ENCODE data around the gene POLR3C. TPM values are rescaled to one million over a fixed set of nuclear protein-coding genes. Genes with fewer than 3 reads are reported as not detected.
A peak's percentile ranks its signal among the peaks of the same experiment; 100 is the strongest.
"Not testable (repeated sequence)": the region's sequence is repeated elsewhere in the genome, so short reads cannot be mapped to it uniquely, and the experiment has no call there.

The POLR3C gene
- 10 to 100 TPM; 20.4 to 22.2 TPM for total RNA-seq

- H3K36me3 Mint-ChIP-seq (ENCODE audit: low read depth) = peaks cover 34% of the 10 kb centered on the region
- peak; percentile 71 for ATAC-seq (replicated peaks)
These were observed at the start of gene POLR3C, which contains the start of gene RNF115 for GRCh38 chr1:145823565-145824498. TSS of gene POLR3C (plus strand) at chr1:145824200. CDS start at chr1:145825777, 1,577 bp downstream. TSS of gene RNF115 (minus strand) at chr1:145824095. CDS start at chr1:145823873, 222 bp downstream.

GRCh38 chr1:145777357-145778145 lies 46.4 kb upstream of the POLR3C start:
- Mint-ChIP-seq H3K36me3 (ENCODE audit: low read depth) (peaks cover 32% of the 10 kb centered on the region), H3K27me3 (no peaks in the 10 kb centered on the region), H3K4me1 (peaks cover 9% of the 10 kb centered on the region), H3K27ac (no peak overlapping the region), H3K9me3 (no peaks in the 10 kb centered on the region), H3K4me3 (no peak overlapping the region)
- no peak for ATAC-seq (replicated peaks)

More at GRCh38 chr1:145823565-145824498, at the start of gene POLR3C, which contains the start of gene RNF115:
- Mint-ChIP-seq H3K4me1 (peaks cover 21% of the 10 kb centered on the region), H3K27ac (peak within 1 kb of the TSS; percentile 96), H3K9me3 (no peaks in the 10 kb centered on the region), H3K4me3 (peak within 1 kb of the TSS; percentile 92), H3K27me3 (no peaks in the 10 kb centered on the region)

- ATAC-seq (replicated peaks) = no peak
- no peaks in the 10 kb centered on the region for H3K27me3 Mint-ChIP-seq
- no peak overlapping the region for H3K4me3 Mint-ChIP-seq
- no peak overlapping the region for H3K27ac Mint-ChIP-seq
- no peaks in the 10 kb centered on the region for H3K9me3 Mint-ChIP-seq
- peaks cover 10% of the 10 kb centered on the region for H3K4me1 Mint-ChIP-seq
- H3K36me3 Mint-ChIP-seq (ENCODE audit: low read depth) = peaks cover 33% of the 10 kb centered on the region
These were observed 45.9 kb upstream of the POLR3C start for GRCh38 chr1:145778146-145778540.

GRCh38 chr1:145782272-145783099 lies 41.5 kb upstream of the POLR3C start:
- no peaks in the 10 kb centered on the region for H3K9me3 Mint-ChIP-seq
- H3K36me3 Mint-ChIP-seq (ENCODE audit: low read depth) = peaks cover 39% of the 10 kb centered on the region
- peaks cover 23% of the 10 kb centered on the region for H3K4me1 Mint-ChIP-seq
- no peak overlapping the region for H3K4me3 Mint-ChIP-seq
- H3K27ac Mint-ChIP-seq = peak overlapping the region; percentile 55
- ATAC-seq (replicated peaks) = peak; percentile 68
- no peaks in the 10 kb centered on the region for H3K27me3 Mint-ChIP-seq

GRCh38 chr1:145784409-145784808 lies 39.6 kb upstream of the POLR3C start:
- no peak overlapping the region for H3K4me3 Mint-ChIP-seq
- H3K27me3 Mint-ChIP-seq = no peaks in the 10 kb centered on the region
- peaks cover 49% of the 10 kb centered on the region for H3K36me3 Mint-ChIP-seq (ENCODE audit: low read depth)
- H3K9me3 Mint-ChIP-seq = no peaks in the 10 kb centered on the region
- ATAC-seq (replicated peaks) = no peak
- peaks cover 23% of the 10 kb centered on the region for H3K4me1 Mint-ChIP-seq
- no peak overlapping the region for H3K27ac Mint-ChIP-seq

- H3K27ac Mint-ChIP-seq = no peak overlapping the region
- ATAC-seq (replicated peaks) = peak; percentile 31
- peak overlapping the region; percentile 48 for H3K4me3 Mint-ChIP-seq
- H3K9me3 Mint-ChIP-seq = no peaks in the 10 kb centered on the region
- peaks cover 49% of the 10 kb centered on the region for H3K36me3 Mint-ChIP-seq (ENCODE audit: low read depth)
- H3K4me1 Mint-ChIP-seq = peaks cover 23% of the 10 kb centered on the region
- H3K27me3 Mint-ChIP-seq = no peaks in the 10 kb centered on the region
These were observed 38.5 kb upstream of the POLR3C start for GRCh38 chr1:145785547-145785946.

- H3K27ac Mint-ChIP-seq = peak overlapping the region; percentile 55
- H3K4me3 Mint-ChIP-seq = peak overlapping the region; percentile 48
- no peaks in the 10 kb centered on the region for H3K9me3 Mint-ChIP-seq
- ATAC-seq (replicated peaks) = peak; percentile 86
- no peaks in the 10 kb centered on the region for H3K27me3 Mint-ChIP-seq
- H3K36me3 Mint-ChIP-seq (ENCODE audit: low read depth) = peaks cover 42% of the 10 kb centered on the region
- peaks cover 23% of the 10 kb centered on the region for H3K4me1 Mint-ChIP-seq
These were observed 37.7 kb upstream of the POLR3C start for GRCh38 chr1:145786271-145786670.

- no peak overlapping the region for H3K4me3 Mint-ChIP-seq
- no peak overlapping the region for H3K27ac Mint-ChIP-seq
- peaks cover 18% of the 10 kb centered on the region for H3K4me1 Mint-ChIP-seq
- no peaks in the 10 kb centered on the region for H3K9me3 Mint-ChIP-seq
- no peaks in the 10 kb centered on the region for H3K27me3 Mint-ChIP-seq
- H3K36me3 Mint-ChIP-seq (ENCODE audit: low read depth) = peaks cover 28% of the 10 kb centered on the region
- ATAC-seq (replicated peaks) = no peak
These were observed 35.4 kb upstream of the POLR3C start for GRCh38 chr1:145788580-145788979.

- H3K27ac Mint-ChIP-seq; H3K27me3 Mint-ChIP-seq; H3K4me1 Mint-ChIP-seq; ATAC-seq (replicated peaks); H3K4me3 Mint-ChIP-seq; H3K9me3 Mint-ChIP-seq: not testable (repeated sequence)
- H3K36me3 Mint-ChIP-seq (ENCODE audit: low read depth) = peaks cover 42% of the 10 kb centered on the region
These were observed 32.1 kb upstream of the POLR3C start for GRCh38 chr1:145791860-145792259.

GRCh38 chr1:145792484-145792883 lies 31.5 kb upstream of the POLR3C start:
- Mint-ChIP-seq H3K36me3 (ENCODE audit: low read depth) (peaks cover 46% of the 10 kb centered on the region), H3K27me3 (no peaks in the 10 kb centered on the region), H3K4me1 (peaks cover 4% of the 10 kb centered on the region), H3K4me3 (no peak overlapping the region), H3K9me3 (peaks cover 12% of the 10 kb centered on the region), H3K27ac (no peak overlapping the region)
- no peak for ATAC-seq (replicated peaks)

GRCh38 chr1:145795257-145795881 lies 28.6 kb upstream of the POLR3C start:
- H3K4me1 Mint-ChIP-seq = peaks cover 13% of the 10 kb centered on the region
- no peak for ATAC-seq (replicated peaks)
- H3K27me3 Mint-ChIP-seq = no peaks in the 10 kb centered on the region
- peaks cover 12% of the 10 kb centered on the region for H3K9me3 Mint-ChIP-seq
- H3K27ac Mint-ChIP-seq = no peak overlapping the region
- peaks cover 53% of the 10 kb centered on the region for H3K36me3 Mint-ChIP-seq (ENCODE audit: low read depth)
- no peak overlapping the region for H3K4me3 Mint-ChIP-seq

- no peak for ATAC-seq (replicated peaks)
- no peak overlapping the region for H3K27ac Mint-ChIP-seq
- H3K9me3 Mint-ChIP-seq = peaks cover 12% of the 10 kb centered on the region
- H3K27me3 Mint-ChIP-seq = no peaks in the 10 kb centered on the region
- peaks cover 53% of the 10 kb centered on the region for H3K36me3 Mint-ChIP-seq (ENCODE audit: low read depth)
- H3K4me1 Mint-ChIP-seq = peaks cover 13% of the 10 kb centered on the region
- H3K4me3 Mint-ChIP-seq = no peak overlapping the region
These were observed 27.2 kb upstream of the POLR3C start for GRCh38 chr1:145796753-145797152.

GRCh38 chr1:145799806-145800205 lies 24.2 kb upstream of the POLR3C start:
- Mint-ChIP-seq H3K4me3 (no peak overlapping the region), H3K27ac (no peak overlapping the region), H3K9me3 (peaks cover 12% of the 10 kb centered on the region), H3K36me3 (ENCODE audit: low read depth) (peaks cover 38% of the 10 kb centered on the region), H3K27me3 (no peaks in the 10 kb centered on the region), H3K4me1 (peaks cover 18% of the 10 kb centered on the region)
- ATAC-seq (replicated peaks) = no peak
